Skeletal muscle cell (primary cell): ENCODE measurements around the gene PAXIP1.
A peak's percentile ranks its signal among the peaks of the same experiment; 100 is the strongest.
"Not testable (repeated sequence)": the region's sequence is repeated elsewhere in the genome, so short reads cannot be mapped to it uniquely, and the experiment has no call there.

Source experiments
- DNase-seq: peaks from one replicate; pipeline ENCODE4 v3.0.0-alpha.2; 2010; ENCODE audit warnings: low read depth
- H3K4me3 ChIP-seq: 2 replicates; pipeline ENCODE4 v1.5.1; 2011; ENCODE audit warnings: low read depth, mild to moderate bottlenecking, control low read depth, low read length, moderate library complexity

The PAXIP1 gene

DNA sequence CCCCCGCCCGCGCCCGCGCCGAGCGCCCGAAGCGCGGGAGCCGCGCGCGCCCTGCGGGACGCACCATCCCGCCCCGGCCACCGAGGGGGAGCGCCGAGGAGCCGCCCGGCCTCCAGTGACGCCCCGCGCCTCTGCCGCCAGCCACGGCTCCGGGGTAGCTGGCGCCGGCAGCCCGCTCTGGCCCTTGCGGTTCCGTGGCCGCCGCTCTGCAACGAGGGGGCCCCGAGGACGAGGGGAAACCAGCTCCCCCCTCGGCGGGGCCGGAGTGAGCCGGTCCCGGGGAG is at the start of gene PAXIP1:
PAXIP1 (minus strand) TSS at position 33 of the 284 bp plus-strand sequence. CDS start 195 bp downstream, outside the sequence.
- no peak for DNase-seq
- peak within 1 kb of the TSS; percentile 95 for H3K4me3 ChIP-seq

DNA sequence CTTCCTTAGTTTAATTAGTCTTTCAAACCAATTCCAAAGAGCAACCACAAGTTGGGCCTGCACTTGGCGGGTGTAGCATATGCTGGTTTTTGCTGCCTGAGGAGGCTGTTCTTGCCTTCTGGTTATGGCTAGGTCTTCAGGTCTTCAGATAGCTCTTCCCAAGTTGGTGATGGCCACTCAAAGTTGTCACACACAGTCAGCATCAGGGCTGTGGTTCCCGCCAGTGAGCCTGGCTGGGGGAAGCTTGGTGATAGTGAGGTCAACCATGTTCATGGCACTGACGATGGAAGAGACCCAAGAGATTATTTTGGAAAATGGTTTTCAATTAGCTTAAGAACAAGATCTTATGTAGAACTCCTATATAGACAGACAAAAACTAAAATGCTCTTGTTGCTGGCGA is 48.4 kb upstream of the PAXIP1 start:
- no peak for DNase-seq
- H3K4me3 ChIP-seq, result no peak overlapping the region

DNA sequence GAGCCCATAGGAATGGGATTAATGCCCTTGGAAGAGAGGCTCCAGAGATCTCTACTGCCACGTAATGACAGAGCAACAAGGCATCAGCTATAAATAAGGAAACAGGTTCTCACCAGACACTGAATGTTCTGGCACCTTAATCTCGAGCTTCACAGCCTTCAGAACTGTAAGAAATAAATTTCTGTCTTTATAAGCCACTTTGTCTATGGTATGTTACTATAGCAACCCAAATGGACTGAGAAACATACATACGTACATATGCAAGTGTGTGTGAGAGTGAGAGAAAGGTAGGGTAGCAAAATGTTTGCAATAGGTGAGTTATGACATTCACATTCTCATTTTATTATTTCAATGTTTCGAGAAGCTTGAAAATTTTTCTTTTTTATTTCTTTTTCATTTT is 45.1 kb upstream of the PAXIP1 start:
- no peak overlapping the region for H3K4me3 ChIP-seq
- no peak for DNase-seq

GRCh38 chr7:155043756-155044155 is 40.8 kb upstream of the PAXIP1 start:
- no peak for DNase-seq
- no peak overlapping the region for H3K4me3 ChIP-seq

GRCh38 chr7:155038335-155038734 is 35.4 kb upstream of the PAXIP1 start:
- no peak for DNase-seq
- H3K4me3 ChIP-seq, result no peak overlapping the region

GRCh38 chr7:155034495-155034894 is 31.6 kb upstream of the PAXIP1 start:
- H3K4me3 ChIP-seq, DNase-seq: not testable (repeated sequence)

DNA sequence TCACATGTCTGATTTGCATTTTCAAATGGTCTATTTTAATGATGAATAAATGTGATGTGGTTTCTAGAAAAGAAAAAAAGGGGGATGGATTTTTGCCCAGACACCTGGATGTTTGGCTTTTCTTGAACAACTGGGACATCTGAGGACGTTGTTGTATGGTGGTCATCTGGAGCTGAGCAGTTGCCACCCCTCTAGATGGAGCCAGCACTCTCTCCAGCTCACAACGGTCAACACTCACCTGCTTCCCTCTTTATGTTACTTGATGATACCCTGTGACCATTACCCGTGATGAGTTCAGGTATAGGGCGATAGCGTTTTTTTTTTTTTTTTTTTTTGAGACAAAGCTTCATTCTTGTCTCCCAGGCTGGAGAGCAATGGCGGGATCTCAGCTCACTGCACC is 30.1 kb upstream of the PAXIP1 start:
- H3K4me3 ChIP-seq, result no peak overlapping the region
- DNase-seq, result no peak

GRCh38 chr7:155027879-155028278 is 25.0 kb upstream of the PAXIP1 start:
- no peak for DNase-seq

DNA sequence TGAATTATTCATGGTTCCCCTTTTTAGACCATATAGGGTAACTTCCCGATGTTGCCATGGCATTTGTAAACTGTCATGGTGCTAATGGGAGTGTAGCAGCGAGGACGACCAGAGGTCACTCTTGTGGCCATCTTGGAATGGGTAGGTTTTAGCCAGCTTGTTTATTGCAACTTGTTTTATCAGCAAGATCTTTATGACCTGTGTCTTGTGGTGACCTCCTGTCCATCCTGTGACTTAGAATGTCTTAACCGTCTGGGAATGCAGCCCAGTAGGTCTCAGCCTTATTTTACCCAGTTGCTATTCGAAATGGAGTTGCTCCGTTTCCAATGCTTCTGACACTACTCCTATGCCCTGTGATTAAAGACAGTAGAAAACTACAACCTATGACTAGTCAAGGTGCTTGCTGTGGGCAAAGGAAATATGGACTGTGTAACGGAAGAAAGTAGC is 18.8 kb upstream of the PAXIP1 start:
- DNase-seq, result no peak
- no peak overlapping the region for H3K4me3 ChIP-seq

More at GRCh38 chr7:155027879-155028278, 25.0 kb upstream of the PAXIP1 start:
- H3K4me3 ChIP-seq, result no peak overlapping the region

DNA sequence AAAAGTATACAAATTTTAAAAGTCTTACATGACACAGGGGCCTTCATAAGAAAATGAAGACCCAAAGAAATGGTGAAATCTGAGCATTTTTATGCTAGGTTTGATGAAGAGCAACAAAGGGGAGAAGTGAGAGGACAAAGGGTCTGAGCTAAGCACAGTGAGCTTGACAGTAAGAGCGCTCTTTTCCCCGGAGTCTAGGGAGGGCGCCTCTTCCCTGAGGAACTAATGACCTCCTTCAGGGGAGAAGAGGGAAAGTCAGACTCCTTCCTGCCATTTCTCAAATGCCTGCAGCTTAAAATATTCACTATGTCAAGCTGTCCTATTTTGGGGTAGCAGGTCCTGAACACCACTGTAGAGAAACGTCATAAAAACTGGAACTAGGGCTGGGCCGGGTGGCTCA is 18.1 kb upstream of the PAXIP1 start:
- no peak for DNase-seq
- no peak overlapping the region for H3K4me3 ChIP-seq

DNA sequence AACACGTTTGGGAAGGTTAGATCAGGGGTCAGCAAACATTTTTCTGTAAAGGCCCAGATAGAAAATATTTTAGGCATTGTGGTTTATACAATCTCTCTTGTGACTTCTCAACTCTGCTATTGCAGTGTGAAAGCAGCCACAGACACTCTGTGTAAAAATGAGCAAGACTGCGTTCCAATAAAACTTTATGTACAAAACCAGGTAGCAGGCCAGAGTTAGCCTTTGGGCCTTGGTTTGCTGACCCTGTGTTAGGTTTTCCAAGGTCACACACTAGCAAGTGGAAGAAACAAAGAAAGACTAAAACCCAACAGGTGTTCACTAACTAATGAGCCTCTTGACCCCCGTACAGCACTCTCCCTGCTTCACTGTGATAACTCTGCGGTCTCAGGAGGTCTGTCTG is 14.9 kb upstream of the PAXIP1 start:
- no peak overlapping the region for H3K4me3 ChIP-seq

DNA sequence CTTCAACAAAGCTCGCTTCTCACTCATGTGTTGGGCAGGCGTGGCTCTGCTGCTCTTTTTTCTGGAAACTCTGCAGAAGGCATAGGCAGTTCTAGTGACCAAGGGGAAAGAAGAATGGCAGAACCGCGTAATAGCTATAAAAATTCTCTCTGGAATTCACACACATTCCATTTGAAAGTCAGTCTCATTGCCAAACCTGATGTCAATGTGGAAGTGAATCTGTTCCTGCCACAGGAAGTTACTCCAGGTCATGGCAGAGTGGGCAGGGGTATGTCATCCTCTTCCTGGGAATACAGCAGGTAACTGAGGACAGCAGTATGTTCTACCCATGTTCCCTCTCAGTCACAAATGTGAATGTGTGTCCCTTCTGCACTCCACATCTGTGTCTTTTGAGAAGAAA is 8.2 kb upstream of the PAXIP1 start:
- DNase-seq, result no peak
- H3K4me3 ChIP-seq, result no peak overlapping the region

More for the DNA sequence above, 14.9 kb upstream of the PAXIP1 start:
- no peak for DNase-seq

DNA sequence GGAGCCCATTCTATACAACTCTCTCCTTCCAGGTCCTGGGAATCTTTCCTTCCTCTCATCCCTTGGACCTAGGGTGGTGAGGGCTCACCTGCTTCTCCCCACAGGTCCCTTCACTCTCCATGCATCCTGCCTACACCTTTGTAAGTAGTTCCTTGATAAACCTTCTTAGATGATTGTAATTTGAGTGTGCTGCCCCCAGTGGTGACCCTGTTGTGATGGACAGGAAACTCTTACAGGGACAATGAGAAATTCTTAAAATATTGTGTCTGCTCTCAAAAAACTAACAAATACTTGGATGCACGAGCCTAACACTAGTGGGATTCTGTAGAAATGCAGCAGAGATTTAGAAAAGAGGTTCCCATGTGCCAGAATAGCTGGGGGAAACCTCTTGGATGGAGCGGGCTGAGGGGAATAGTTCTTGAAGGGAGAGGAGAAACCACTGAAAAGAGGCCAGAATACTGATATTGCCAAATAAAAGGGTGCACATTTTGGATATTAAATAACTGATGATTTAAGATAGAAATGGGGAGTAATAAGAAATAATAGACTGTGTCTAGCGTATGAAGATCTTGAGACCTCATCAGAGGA is 6.7 kb upstream of the PAXIP1 start:
- no peak for DNase-seq
- no peak overlapping the region for H3K4me3 ChIP-seq

- H3K4me3 ChIP-seq, result no peak overlapping the region
- no peak for DNase-seq
Observed at GRCh38 chr7:155007947-155008346, 5.0 kb upstream of the PAXIP1 start.

DNA sequence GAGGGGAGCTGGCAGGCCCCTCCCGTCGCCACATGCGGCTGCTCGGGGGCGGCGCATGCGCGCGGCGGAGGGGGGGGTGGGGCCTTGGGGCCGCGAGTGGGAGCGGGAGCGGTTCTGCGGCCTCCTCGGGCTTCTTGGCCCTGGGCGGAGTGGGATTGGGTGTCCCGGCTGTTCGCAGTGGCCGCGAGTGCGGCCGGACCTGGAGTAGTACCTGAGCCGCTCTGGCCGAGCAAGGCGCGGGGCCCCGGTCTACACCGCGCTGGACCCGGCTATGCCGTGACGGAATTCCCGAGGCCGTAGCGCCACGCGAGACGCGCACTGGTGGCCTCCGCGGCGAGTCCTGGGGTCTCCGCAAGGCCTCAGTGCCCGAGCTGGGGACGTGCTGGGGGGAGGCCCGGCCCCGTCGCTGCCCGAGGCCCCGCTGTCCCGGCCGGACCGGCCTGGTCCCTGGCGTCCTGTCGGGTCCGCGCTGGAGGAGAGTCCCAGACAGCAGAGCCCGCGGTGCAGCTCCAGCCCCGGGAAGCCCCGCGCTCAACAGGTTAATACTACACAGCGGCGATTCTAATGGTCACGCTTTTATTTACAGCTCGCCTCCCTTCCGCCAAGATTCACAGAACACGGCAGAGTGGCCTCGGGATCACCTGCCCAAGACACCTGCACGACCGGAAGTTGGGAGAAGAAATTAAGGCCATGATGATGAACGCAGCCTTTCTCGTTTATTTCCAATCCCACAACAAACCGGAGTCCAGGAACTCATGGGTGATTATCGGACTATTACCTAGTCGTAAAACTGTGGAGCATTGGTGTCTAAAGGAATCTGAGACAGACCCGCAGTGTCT is 671 bp upstream of the PAXIP1 start:
- peak overlapping the region; percentile 95 for H3K4me3 ChIP-seq
- DNase-seq, result peak; percentile 42

- H3K4me3 ChIP-seq, result peak overlapping the region; percentile 67
- no peak for DNase-seq
Observed at GRCh38 chr7:155002411-155003091, 373 bp downstream of the PAXIP1 start.

DNA sequence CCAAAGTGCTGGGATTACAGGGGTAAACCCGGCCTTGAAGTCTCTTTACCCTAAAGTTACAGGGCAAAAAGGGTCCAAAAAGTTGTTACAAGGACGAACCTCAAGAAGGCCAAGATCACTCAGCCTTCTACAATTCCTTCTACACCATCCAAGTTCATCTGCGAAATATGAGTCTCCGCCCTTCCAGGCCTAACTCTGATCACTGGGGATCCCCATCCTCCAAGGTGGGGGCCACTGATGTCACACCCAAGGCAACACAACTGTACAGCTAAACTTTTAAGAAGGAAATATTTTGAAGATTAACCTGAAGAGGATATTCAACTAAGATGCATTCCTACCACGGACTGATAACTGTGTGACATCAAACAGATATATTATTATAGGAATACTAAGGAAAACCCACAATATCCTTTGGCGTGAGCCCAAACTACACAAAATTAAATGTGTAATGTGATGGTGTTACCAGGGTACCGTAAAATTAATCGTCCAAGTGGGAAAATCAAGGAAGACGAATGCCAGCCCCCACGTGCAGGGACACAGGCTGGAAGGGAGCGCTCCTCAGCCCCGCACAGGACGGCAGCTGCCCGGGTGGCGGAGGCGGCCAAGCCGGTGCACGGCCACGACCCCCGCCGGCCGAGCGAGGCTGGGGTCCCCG is 1.0 kb downstream of the PAXIP1 start:
- DNase-seq, result no peak
- H3K4me3 ChIP-seq, result peak overlapping the region; percentile 67

DNA sequence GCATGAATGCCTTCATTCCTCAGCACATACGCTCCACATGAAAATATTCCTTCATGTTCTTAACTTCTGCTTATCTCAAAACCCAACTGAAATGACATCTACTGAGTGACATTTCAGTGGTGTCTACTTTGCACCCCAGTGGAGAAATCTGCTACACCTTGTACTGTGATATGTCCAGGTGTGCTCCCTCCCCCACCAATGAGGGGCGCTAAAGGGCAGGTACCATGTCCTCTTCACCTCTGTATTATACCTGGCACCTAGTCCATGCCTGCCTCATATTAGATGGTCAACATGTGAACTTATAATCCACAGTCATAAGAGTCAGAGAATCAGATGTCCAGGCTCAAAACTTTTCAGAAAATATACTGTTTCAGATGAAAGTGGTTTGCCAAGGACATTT is 2.1 kb downstream of the PAXIP1 start:
- H3K4me3 ChIP-seq, result no peak overlapping the region
- DNase-seq, result no peak

DNA sequence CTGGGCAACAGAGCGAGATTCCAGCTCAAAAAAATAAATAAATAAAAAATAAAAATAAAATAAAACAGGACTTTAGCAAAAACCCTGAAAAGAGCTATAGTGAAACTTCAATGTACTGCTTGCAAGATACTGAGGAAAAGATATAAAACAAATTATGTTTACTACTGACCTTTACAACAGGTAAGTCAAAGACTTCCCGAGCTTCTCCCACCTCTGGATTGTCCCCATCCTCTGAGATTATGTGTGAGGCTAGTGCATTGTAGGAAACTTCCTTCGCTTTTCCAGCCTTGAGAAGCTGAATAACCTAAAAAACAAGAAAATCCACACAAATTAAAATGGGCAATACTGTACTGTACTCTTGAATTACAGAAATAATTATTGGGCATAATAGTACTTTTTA is 4.4 kb downstream of the PAXIP1 start:
- no peak overlapping the region for H3K4me3 ChIP-seq
- no peak for DNase-seq

GRCh38 chr7:154997840-154998370 is 5.0 kb downstream of the PAXIP1 start:
- DNase-seq, result no peak
- H3K4me3 ChIP-seq, result no peak overlapping the region
